ENCODE measurements around the gene UBE2J1. TPM values are rescaled to one million over a fixed set of nuclear protein-coding genes. Genes with fewer than 3 reads are reported as not detected.

UBE2J1 gene
- total and polyA plus RNA-seq, 9 of the 15 experiments (the other 6 are each of a cell fraction or from before 2014, with no cell fraction given) = 11.6 to 32.6 (median 22.0) TPM

GRCh38 chr6:89321131-89321970 is 31.2 kb downstream of the UBE2J1 start (continued):
- no peak for TF ChIP-seq TSHZ1 (CRISPR knock-in tag; IDR thresholded peaks at IDR 0.05)
- TF ChIP-seq ZNF165 (CRISPR knock-in tag; IDR thresholded peaks at IDR 0.05; ENCODE audit: borderline replicate concordance) = no peak
- TF ChIP-seq BRD9 (IDR thresholded peaks at IDR 0.05; ENCODE audit: low read depth, partially characterized antibody) = no peak
- TF ChIP-seq PTRF (tag; IDR thresholded peaks at IDR 0.05) = no peak
- no peak for TF ChIP-seq CC2D1A (IDR thresholded peaks at IDR 0.05)
- no peak for TF ChIP-seq RBFOX2 (IDR thresholded peaks at IDR 0.05; ENCODE audit: low read depth, low read length)
- TF ChIP-seq RBM17 (IDR thresholded peaks at IDR 0.05; ENCODE audit: borderline replicate concordance, low read depth, low read length) = no peak
- no peak for TF ChIP-seq PBX2 (CRISPR knock-in tag; IDR thresholded peaks at IDR 0.05; ENCODE audit: low read depth)
- TF ChIP-seq PBX2 (tag; conservative IDR thresholded peaks at IDR 0.05; ENCODE audit: low read depth) = peak; percentile 51; the same call in 1 of the 2 replicates
- TF ChIP-seq CBX1 (IDR thresholded peaks at IDR 0.05; ENCODE audit: low read depth) = no peak
- TF ChIP-seq ARID3B (CRISPR knock-in tag; IDR thresholded peaks at IDR 0.05; ENCODE audit: borderline replicate concordance) = no peak
- no peak for TF ChIP-seq NCOA4 (IDR thresholded peaks at IDR 0.05; ENCODE audit: partially characterized antibody)
- peak; percentile 46; the same call in 1 of the 2 replicates for TF ChIP-seq L3MBTL2 (IDR thresholded peaks at IDR 0.05)
- no peak for TF ChIP-seq E2F8 (IDR thresholded peaks at IDR 0.05; ENCODE audit: low read depth, partially characterized antibody)
- no peak for TF ChIP-seq PHF20 (IDR thresholded peaks at IDR 0.05; ENCODE audit: partially characterized antibody)
- no peak for TF ChIP-seq MCM7 (IDR thresholded peaks at IDR 0.05)
